ENCODE measurements around the gene TECPR2.

The TECPR2 gene

GRCh38 chr14:102338724-102339123 is 24.0 kb upstream of the TECPR2 start:
- TF ChIP-seq, protein P1, sequence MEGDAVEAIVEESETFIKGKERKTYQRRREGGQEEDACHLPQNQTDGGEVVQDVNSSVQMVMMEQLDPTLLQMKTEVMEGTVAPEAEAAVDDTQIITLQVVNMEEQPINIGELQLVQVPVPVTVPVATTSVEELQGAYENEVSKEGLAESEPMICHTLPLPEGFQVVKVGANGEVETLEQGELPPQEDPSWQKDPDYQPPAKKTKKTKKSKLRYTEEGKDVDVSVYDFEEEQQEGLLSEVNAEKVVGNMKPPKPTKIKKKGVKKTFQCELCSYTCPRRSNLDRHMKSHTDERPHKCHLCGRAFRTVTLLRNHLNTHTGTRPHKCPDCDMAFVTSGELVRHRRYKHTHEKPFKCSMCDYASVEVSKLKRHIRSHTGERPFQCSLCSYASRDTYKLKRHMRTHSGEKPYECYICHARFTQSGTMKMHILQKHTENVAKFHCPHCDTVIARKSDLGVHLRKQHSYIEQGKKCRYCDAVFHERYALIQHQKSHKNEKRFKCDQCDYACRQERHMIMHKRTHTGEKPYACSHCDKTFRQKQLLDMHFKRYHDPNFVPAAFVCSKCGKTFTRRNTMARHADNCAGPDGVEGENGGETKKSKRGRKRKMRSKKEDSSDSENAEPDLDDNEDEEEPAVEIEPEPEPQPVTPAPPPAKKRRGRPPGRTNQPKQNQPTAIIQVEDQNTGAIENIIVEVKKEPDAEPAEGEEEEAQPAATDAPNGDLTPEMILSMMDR (IDR thresholded peaks at IDR 0.05; ENCODE audit: low read depth, low read length, missing control alignments), result no peak
- DNase-seq (ENCODE audit: extremely low read depth, low read depth), result no peak
- no peak overlapping the region for H3K4me3 ChIP-seq (replicated peaks; ENCODE audit: low read depth, low read length)

- TF ChIP-seq, protein P1 (IDR thresholded peaks at IDR 0.05; ENCODE audit: low read depth, low read length, missing control alignments), result no peak
- no peak overlapping the region for H3K4me3 ChIP-seq (replicated peaks; ENCODE audit: low read depth, low read length)
- no peak for DNase-seq (ENCODE audit: extremely low read depth, low read depth)
Measured at GRCh38 chr14:102341566-102341965, 21.2 kb upstream of the TECPR2 start.

GRCh38 chr14:102342238-102342637 is 20.5 kb upstream of the TECPR2 start:
- no peak overlapping the region for H3K4me3 ChIP-seq (replicated peaks; ENCODE audit: low read depth, low read length)
- TF ChIP-seq, protein P1 (IDR thresholded peaks at IDR 0.05; ENCODE audit: low read depth, low read length, missing control alignments), result no peak
- no peak for DNase-seq (ENCODE audit: extremely low read depth, low read depth)

DNA sequence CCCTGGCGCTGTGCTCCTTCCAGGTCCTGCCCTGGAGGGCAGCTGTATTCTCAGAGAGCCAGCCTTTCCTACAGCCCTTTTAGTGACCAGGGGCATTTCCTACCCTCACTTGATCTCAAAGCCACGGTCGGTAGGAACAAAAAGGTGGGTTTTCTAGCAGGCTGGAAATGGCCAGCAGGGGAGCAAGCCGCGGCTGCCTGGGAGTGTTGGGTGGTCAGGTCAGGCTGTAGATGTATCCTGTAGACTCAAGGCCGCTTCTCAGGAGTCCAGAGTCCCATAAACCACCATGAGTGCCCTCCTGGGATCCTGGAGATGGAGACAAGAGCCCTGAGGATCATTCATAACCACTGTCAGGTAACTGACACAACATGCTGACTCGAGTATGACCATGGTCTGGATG is 18.7 kb upstream of the TECPR2 start:
- H3K4me3 ChIP-seq (replicated peaks; ENCODE audit: low read depth, low read length), result no peak overlapping the region
- TF ChIP-seq, protein P1 (IDR thresholded peaks at IDR 0.05; ENCODE audit: low read depth, low read length, missing control alignments), result no peak
- no peak for DNase-seq (ENCODE audit: extremely low read depth, low read depth)

DNA sequence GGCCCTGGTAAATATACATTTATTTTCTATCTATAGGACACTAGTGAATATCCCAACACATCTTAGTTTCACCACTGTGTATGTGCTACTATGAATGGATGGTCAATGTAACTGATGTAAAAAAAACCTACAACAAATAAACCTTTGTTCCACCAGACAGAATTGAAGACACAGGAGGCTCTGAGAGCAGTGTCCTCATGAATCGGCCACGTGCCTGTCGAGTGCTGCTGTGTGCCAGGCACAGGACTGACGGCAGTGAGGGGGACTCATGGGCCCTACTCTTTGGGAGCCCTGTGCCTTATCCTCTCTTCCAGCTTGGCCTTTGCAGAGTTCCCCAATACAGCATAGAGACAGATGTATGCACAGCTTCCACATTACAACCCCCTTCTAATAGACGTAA is 18.3 kb upstream of the TECPR2 start:
- DNase-seq (ENCODE audit: extremely low read depth, low read depth), result no peak
- H3K4me3 ChIP-seq (replicated peaks; ENCODE audit: low read depth, low read length), result no peak overlapping the region
- TF ChIP-seq, protein P1 (IDR thresholded peaks at IDR 0.05; ENCODE audit: low read depth, low read length, missing control alignments), result no peak

- H3K4me3 ChIP-seq (replicated peaks; ENCODE audit: low read depth, low read length), result no peak overlapping the region
- TF ChIP-seq, protein P1 (IDR thresholded peaks at IDR 0.05; ENCODE audit: low read depth, low read length, missing control alignments), result no peak
- no peak for DNase-seq (ENCODE audit: extremely low read depth, low read depth)
Measured at GRCh38 chr14:102345232-102345631, 17.5 kb upstream of the TECPR2 start.

DNA sequence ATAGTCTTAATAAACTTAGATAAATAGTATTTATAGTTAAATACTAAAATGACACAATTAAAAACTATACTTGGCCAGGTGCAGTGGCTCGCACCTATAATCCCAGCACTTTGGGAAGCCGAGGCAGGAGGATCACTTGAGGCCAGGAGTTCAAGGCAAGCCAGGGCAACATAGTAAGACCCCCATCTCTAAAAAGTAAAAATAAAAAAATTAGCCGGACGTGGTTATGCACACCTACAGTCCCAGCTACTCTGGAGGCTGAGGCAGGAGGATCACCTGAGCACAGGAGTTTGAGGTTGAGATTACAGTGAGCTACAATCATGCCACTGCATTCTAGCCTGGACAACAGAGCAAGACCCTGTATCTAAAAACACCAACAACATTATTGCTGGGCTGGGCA is 16.1 kb upstream of the TECPR2 start:
- H3K4me3 ChIP-seq (replicated peaks; ENCODE audit: low read depth, low read length), result no peak overlapping the region
- TF ChIP-seq, protein P1 (IDR thresholded peaks at IDR 0.05; ENCODE audit: low read depth, low read length, missing control alignments), result no peak
- no peak for DNase-seq (ENCODE audit: extremely low read depth, low read depth)

Measured in HFF-Myc (cell line).